Occipital lobe (tissue), 2 donors: ENCODE measurements around the gene ERC2. TPM values are rescaled to one million over a fixed set of nuclear protein-coding genes. Genes with fewer than 3 reads are reported as not detected.

Source experiments
- DNase-seq: peaks from one replicate; lab custom pipeline; 2025; lab: John Stamatoyannopoulos, UW
- total RNA-seq: library from RNA; depleted of rRNA; stranded (reverse); fragments of >200 nt; gene quantifications from one replicate; pipeline ENCODE4 v1.2.3, GENCODE V29; 2014

The ERC2 gene
- total RNA-seq, 1 donor from 2014 or later: 59.7 TPM

DNA sequence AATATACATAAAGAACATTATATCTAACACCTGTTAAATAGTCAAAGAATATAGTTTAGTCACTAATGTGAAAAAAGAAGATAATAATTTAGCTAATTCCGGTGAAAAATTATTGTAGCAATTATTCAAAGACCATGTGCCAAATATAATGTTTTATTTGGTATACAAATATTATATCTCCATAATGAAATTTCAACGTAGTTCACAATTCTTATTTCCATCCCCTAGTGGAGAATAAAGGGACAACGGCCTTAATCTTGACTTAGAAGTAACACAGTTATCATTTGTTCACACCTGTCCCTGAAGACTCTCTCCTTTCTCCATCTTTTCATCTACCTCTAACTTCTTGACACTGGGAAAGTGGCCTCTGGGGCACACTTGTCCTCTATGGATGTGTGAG lies 213.4 kb downstream of the ERC2 start:
- DNase-seq: no peak

DNA sequence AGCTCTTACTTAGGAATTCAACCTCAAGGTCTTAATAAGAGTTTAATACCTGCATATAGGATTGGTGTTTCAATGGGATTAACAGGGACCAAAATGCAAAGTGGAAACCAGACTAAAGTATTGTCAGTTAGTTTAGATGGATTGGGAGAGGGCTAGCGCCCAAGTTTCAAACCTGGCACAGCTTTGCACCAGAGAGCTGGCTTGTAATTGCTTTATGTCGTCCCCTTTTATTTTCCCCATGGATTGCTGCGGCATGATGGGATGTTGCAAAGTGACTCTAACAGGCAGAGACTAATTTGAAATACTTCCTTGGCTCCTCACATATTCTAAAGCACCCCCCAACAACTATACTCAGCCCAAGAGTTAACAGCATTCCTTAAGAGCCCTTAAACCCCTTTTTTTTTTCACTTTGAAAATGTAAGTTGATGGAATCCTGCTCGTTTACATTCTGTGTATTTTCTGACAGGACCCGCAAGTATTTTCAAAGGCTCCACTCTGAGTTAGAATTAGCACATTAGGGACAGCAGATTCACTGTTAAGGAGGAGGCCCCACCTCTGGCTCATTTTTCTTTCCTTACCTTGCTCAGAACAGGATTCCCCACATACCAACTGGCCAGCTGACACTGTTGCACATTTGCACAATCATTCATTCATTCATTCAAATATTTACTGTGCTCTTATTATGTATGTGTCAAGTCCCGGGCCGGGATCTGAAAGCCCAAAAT lies 214.2 kb downstream of the ERC2 start:
- DNase-seq: no peak

DNA sequence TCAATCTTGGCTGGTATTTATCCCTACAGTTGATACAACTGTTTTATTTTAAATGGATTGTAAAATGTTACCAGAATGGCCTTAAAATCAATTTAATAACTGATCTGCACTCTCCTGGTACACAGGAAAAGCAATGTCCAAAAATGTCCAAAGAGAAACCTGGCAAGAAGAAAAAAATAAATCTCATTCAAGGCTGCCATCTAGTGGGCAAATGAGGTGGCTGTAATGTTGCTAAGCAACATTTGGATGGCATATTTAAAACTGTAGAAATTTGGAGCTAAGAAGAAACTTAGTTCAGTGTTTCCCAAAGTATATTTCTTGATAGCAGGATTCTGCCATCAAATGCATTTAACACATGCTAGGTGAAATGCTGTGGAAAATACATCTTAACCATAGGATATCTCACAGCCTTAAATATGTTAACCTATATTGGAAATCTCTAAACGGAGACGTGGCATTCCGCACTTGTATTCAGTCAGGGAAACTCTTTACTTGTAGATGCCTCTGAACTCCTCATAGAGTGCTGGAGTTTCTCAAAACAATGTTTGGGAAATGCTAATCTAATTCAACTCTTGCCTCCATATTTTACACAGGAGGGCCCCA lies 216.8 kb downstream of the ERC2 start:
- peak; percentile 3 for DNase-seq

DNA sequence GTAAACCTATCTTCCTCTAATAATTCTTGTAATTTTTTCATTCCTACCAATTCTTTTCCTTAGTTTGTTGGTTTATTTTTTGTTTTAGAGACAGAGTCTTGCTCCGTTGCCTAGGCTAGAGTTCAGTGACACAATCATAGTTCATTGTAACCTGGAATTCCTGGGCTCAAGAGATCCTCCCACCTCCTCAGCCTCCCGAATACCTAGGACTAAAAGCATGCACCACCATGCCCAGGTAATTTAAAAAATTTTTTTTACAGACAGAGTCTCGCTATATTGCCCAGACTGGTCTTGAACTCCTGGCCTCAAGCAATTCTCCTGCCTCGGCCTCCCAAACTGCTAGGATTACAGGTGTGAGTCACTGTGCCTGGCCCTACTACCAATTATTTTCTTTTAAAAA lies 220.2 kb downstream of the ERC2 start:
- DNase-seq: no peak

DNA sequence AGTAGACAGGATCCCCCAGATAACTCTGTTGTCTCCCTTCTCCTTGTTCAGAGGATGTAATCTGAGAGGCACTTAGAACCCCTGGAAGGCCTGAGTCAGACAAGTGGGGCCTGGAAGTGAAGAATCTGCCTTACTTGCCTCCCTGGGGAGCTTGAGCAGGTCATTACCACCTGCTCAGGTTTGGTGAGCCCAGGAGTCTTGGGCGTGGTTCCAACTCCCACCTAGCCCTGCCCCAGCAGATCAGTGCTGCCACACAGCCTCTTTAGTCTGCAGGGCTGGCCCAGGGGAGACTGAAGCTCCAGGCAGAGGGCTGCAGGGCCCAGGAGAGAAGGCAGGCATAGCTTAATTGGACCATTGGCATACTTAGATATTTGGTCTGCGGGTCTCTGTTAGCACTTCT lies 230.0 kb downstream of the ERC2 start:
- no peak for DNase-seq

DNA sequence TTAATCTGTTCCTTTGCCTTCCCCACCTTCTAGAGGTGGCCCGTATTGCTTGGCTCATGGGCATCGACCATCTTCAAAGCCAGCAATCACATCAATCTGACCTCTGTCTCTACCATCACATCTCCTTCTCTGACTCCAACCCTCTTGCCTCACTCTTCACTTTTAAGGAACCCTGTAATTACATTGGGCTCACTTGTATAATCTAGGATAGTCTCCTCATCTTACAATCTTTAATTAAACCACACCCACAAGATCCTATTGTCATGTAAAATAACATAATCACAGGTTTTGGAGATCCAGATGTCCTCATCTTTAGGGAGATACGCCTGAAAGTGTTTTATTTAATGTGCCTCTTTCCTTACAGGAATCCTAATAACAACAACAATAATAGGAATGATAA lies 234.5 kb downstream of the ERC2 start:
- no peak for DNase-seq

DNA sequence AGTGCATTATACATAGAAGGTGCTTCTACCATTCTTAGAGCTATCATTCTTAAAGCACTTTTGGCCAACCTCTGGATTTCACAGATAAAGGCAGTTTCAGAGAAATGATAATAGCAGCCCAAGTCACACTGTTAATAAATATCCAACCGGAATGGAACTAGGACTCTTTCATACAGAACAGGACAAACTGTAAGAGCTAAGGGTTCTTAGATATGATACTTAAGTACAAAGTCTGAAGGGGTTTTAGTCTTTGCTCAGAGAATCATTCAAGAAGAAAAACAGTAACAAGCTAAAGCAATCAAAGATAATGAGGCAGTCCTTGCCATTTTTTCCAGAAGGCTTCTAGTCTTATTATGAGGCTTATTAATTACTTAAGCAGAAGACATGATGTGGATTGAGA lies 239.0 kb downstream of the ERC2 start:
- DNase-seq: no peak

DNA sequence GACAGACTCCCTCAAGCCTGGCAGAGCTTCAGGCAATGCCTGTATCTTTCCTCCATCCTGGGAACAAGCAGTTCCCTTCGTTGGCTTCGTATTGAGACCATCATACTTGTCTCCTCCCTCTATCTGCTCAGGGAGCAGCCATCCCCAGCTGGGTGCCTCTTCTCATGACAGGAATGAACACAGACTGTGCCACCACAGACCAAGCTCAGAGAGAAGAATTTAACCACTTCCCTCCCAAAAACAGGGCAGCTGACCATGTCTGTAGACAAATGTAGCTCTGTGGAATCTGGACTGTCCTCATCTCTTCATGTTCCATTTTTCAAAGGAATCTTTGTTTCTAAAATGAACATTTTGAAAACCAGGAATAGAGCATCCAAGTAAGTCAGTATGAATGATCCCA lies 245.4 kb downstream of the ERC2 start:
- DNase-seq: no peak

DNA sequence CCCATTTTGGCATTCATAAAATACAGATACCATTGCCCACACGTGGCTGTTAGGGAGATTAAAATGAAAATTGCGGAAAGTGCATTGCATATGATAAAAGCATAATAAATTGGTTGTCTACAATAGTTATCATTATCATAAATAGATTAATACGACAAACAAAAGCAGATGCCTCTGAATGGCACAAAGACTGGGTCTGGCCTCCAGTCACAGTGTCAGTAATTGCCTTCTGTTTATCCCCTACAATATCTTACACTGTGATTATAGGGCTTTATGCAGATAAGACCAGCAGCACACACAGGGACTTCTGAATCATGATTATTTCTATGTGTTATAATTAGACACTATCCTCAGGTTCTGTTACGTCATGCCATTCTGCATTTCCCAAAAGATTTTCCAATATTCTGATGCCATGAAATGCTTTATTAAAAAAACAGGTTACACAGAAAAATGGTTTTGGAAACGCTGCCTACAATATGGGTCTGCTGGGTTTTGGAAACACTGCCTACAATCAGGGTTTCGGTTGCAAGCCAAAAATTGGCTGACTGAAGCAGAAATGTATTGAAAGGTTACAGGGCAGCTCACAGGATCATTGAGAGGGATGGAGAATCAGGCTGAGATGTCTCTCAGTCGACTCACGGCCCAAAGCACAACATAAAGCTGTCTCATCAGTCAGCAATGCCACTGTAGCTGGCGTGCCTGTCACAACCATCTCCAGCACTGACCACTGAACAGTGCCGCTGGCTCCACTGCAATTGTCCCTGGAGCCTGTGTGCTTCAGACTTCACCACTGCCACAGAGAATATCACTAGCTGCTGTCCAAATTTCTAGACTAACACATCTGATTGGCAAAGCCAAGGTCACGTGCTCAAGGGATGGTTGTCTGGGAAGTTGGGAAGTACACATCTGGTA lies 248.1 kb downstream of the ERC2 start:
- DNase-seq: no peak

DNA sequence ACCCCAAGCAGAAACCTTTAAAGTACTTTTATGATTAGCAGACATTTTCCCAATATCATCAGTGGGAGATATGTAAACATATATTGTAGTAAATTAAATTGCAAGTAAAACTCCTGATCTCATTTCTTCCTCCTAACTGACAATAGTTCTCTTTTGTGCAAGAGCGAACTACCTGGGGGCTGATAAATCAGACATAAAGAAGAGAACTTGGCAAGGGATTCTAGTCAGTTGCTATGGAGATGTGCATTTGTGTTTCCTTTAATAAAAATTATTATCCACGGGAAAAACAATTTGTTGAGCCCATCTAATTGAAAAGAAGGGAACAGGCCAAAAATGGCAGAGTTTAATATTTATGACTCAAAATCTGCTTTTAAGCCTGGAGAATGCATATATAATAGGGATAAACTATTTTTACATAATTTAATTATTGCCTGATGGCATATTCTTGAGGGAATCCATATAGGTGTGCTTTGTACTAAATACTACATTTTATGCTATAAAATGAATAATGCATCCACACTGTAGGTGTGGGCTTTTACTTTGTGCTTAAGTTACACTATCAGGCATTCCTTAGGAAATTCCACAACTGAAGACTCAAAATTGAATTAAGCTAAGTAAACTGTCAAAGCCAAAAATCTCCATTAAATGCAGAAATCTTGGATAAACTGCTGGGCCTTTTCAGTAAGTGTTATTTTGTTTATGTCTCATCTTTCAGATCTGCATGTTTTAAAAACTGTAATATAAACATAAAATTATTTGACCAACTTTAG lies 258.1 kb downstream of the ERC2 start:
- no peak for DNase-seq

DNA sequence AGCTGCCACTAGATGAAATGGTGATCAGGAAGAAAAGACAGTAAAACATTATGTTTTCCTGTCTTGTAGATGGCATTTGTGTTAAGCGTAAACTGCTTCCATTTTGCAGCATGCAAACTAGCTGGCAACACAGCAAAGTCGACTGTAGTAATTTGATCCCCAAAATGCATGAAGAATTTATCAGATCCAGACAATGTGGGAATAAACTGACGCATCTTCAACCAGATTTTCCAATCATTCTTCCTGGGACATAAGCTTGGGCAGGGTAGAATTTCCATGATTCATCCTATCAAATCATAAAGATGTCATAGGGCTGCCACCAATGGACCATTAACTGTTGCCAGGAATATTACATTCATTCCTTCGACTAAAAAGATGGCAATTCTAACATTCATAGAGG lies 260.3 kb downstream of the ERC2 start:
- DNase-seq: no peak

DNA sequence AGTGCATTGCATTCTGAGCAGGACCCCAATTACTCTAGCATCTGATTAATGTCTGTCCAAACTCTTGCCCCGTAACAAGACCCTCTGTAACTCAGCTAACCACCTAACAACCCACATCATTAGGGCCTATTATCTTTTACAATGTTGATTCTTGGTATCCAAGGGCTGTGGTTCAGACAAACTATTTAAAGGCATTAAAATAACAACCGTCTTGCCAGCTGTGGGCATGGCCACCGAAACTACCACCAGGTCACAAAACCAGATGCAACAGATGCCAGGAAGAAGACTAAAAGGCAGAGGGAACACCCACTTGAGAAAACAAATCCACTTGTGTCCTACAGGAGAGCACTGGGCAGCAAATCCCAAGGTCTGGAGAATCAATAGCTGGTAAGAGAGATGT lies 262.9 kb downstream of the ERC2 start:
- DNase-seq: no peak

DNA sequence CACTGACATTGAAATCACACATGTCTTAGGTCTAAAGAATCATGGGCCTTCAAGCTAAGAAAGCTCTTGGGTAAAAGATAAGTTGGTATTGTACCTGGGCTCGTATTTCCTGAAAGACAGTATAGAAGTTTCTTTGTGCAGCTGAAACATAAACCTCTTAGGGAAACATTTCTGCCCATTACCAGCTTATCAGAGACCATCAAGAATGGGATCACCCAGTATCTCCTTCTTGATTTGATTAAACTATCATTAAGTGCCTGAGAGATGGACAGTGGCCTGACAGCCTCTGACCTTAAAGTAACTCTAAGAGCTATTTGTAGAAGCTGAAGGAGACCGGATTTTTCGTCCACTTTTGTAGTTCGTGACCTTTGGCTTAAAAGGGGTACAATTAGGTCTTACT lies 265.3 kb downstream of the ERC2 start:
- DNase-seq: no peak

DNA sequence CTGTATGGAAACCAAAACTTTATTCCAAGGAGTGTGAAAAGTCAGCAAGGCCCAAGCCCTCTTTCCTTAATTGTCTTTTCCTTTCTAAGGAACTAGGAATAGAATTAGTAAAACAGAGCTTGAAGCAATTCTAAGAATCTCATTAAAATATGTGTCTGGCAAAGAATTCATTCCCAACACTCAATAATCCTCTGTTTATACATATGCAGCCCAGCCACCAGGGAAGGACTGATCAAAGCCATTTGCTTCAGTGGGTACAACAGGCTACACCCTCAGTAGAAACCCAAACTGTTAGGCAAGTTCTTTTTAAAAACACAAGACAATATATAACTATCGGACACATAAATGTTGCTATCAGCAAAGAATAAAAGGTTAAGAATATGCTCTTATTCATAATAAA lies 266.9 kb downstream of the ERC2 start:
- DNase-seq: no peak

DNA sequence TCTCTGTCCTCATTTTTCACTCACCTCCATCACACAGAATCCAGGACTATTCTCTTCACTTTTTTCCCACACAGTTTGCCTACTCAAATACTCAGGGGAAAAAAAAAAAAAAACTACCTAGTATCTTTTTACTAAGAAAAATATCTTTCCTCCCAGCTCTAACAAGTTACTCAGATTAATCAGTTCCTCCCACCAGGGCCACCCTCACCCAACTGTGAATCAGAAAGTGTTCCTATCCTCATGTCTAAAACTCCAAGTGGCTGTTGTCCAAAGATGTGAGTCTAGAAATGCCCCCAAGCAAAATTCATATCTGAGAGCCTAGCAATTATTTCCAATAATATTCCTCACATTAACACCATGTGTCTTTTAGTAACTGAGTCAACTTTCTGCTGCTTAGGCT lies 268.0 kb downstream of the ERC2 start:
- no peak for DNase-seq

DNA sequence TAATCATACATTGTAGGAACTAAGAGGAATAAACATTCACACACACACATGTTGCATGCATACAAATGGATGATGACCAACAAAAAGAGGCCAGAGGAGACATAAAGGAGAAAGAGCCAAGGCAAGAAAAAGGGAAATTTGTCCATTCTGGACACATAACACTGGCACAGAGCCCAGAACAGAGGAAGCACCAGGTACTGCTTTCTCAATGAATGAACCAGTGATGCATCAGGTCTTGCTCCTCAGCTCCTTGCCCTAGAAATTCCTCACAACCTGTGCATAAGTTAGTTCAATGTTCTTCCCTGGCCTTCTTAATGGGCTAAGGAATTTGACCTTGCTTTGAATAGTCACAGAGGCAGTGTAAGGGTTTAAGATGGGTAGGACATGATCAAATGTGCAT lies 270.3 kb downstream of the ERC2 start:
- DNase-seq: no peak

DNA sequence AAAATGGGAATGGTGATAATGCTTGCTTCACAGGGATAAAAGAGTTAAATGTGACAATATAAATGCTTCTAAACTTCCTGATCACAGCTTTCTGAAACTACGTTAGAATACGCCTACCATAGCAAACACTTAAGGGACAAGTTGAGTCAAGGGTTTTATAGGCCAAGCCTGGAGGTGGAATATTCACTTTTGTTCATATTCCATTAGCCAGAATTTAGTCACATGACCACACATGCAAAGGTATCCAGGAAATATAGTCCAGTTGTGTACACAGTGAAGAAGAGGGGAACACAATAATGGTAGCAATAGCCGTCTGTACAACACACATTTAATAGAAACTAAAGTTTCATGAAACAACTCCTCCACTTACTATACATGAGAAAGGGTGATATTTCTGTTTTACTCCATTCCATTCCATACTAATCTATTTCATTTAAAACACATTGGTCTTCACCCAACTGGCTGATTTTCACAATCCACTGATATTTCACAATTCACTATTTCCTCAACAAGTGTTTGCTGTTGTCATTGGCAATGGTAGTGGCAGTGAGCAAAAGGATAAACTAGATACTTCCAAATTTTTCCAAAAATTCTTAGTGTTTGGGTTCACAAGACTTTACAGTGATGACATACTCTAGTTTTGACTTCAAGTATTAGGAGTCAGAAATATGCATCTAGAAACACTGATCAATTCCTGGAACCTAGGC lies 270.9 kb downstream of the ERC2 start:
- DNase-seq: no peak

DNA sequence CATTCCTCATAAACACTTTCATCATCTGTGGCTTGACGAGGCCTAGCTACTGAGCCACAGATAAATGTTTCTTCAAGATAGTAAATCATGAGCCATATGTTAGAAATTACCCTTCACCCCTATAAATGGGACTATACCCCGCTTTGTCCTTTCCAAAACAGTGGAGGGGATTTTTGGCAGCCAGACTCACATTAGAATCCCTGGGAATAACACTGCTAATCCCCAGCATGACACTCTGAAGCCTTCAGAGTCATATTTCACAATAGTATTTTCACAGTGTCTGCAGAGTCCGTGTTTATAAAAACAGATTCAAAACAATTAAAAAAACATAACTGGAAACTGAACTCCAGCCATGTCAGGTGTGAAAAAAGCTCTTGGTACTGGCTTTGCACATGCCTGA lies 271.6 kb downstream of the ERC2 start:
- no peak for DNase-seq

DNA sequence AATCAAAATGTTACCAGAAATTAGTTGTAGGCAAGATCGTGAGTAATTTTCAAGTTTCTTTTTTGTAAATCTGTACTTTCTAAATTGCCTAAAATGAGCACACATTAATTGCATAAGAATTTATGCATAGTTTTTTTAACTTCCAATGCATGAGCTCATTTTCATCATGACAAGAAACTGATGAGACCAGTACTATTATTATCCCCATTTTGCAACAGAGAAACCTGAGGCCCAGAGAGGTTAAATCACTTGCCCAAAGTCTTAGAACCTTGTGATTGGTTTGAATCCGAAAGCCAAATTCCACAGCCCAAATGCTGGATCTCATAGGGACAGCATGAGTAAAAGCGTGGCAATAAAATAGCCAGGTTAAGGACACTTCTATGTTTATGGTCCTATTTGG lies 274.7 kb downstream of the ERC2 start:
- DNase-seq: no peak

DNA sequence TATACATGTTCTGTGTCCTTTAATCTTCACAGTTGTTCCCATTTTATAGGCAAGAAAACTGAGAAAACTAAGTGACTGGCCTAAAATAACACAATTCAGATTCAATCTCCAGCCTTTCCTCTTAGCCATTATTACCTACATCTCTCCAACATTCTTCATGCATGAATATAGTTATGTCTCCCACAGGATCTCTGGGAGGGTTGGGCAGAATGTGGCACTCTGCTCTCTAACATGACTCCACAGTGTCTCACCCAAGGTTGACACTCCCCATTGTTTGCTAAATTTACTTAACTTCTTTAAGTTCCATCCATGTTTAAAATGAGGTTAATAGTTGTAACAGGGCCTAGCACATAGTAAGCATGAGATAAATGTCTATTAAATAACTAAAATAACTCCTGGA lies 276.3 kb downstream of the ERC2 start:
- no peak for DNase-seq

DNA sequence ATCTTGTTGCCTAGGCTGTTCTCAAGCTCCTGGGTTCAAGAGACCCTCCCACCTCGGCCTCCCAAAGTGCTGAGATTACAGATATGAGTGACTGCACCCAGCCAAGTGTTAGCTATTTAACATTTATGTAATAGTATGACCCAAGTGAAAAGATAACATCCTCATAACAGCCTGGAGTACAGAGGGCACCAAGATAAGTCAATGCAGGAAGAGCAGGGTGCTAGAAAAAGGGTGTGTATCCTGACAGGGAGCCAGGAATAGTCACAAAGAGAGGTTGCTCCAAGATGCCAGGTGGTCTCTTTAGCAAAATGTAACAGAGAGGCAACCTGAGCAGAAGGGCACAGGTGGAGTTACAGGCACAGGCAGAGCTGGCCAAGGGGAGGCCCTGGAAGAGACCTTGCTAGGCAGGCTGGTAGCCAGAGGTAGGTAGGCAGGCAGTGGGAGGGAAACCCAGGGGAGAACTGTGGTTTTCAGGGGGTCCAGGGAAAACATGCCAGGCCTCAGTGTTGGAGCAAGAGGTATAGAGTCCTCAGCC lies 277.4 kb downstream of the ERC2 start:
- no peak for DNase-seq
